ENCODE data around the gene CCL7. TPM values are rescaled to one million over a fixed set of nuclear protein-coding genes. Genes with fewer than 3 reads are reported as not detected.
A peak's percentile ranks its signal among the peaks of the same experiment; 100 is the strongest.

The CCL7 gene
- total and polyA plus RNA-seq, 5 donors from 2014 or later = not detected

- Histone ChIP-seq H3K4me1 (ENCODE audit: control insufficient read depth, insufficient read depth, low read length, poor library complexity, severe bottlenecking) (no peaks in the 10 kb centered on the region), H3K36me3 (ENCODE audit: control insufficient read depth, insufficient read depth, low read length) (no peaks in the 10 kb centered on the region), H3K27me3 (ENCODE audit: control insufficient read depth, insufficient read depth, low read length) (peaks cover 13% of the 10 kb centered on the region), H3K27ac (ENCODE audit: insufficient read depth, low read length, poor library complexity, severe bottlenecking) (no peak overlapping the region), H3K9me3 (ENCODE audit: control insufficient read depth in 2 of 2, low read length in 2 of 2) (no peaks in the 10 kb centered on the region), H3K4me3 (ENCODE audit: low read depth, low read length) (no peak overlapping the region)
- Mint-ChIP-seq H3K36me3 (no peaks in the 10 kb centered on the region), H3K27ac (no peak overlapping the region), H3K27me3 (peaks cover 16% of the 10 kb centered on the region), H3K4me1 (no peaks in the 10 kb centered on the region), H3K4me3 (no peak overlapping the region), H3K9me3 (peaks cover 0 to 2% (median 0%) of the 10 kb centered on the region in 7 donors)
- no peak for ATAC-seq (ENCODE audit: low read depth in 2 of 2)
- no peak for DNase-seq
Observed at GRCh38 chr17:34314279-34314678, 44.3 kb downstream of the CCL7 start.

DNA sequence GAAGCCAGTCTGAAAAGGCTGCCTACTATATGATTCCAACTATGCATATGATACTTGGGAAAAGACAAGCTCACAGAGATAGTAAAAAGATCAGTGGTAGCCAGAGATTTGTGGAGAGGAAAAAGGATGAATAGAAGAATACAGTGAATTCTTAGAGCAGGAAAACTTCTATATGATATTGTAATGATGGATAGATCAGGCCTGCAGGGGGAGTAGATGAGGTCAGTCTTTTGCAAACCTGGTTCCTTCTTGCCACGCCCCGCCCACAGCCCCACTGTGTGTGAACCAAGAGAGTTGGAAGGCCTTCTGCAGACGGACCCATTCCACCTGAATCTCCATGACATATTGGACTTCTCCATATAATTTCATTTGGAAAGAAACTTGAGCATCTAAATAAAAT lies 48.5 kb downstream of the CCL7 start:
- peak in 1 of 3 donors; percentile 15 for DNase-seq
- Mint-ChIP-seq H3K27me3 (peaks cover 21% of the 10 kb centered on the region), H3K9me3 (peaks cover 0 to 2% (median 0%) of the 10 kb centered on the region in 7 donors), H3K4me1 (no peaks in the 10 kb centered on the region), H3K4me3 (no peak overlapping the region), H3K27ac (no peak overlapping the region), H3K36me3 (no peaks in the 10 kb centered on the region)
- Histone ChIP-seq H3K27ac (ENCODE audit: insufficient read depth, low read length, poor library complexity, severe bottlenecking) (no peak overlapping the region), H3K9me3 (ENCODE audit: control insufficient read depth in 2 of 2, low read length in 2 of 2) (no peaks in the 10 kb centered on the region), H3K27me3 (ENCODE audit: control insufficient read depth, insufficient read depth, low read length) (peaks cover 8% of the 10 kb centered on the region), H3K4me3 (ENCODE audit: low read depth, low read length) (no peak overlapping the region), H3K4me1 (ENCODE audit: control insufficient read depth, insufficient read depth, low read length, poor library complexity, severe bottlenecking) (no peaks in the 10 kb centered on the region), H3K36me3 (ENCODE audit: control insufficient read depth, insufficient read depth, low read length) (no peaks in the 10 kb centered on the region)
- no peak for ATAC-seq (ENCODE audit: low read depth in 2 of 2)

DNA sequence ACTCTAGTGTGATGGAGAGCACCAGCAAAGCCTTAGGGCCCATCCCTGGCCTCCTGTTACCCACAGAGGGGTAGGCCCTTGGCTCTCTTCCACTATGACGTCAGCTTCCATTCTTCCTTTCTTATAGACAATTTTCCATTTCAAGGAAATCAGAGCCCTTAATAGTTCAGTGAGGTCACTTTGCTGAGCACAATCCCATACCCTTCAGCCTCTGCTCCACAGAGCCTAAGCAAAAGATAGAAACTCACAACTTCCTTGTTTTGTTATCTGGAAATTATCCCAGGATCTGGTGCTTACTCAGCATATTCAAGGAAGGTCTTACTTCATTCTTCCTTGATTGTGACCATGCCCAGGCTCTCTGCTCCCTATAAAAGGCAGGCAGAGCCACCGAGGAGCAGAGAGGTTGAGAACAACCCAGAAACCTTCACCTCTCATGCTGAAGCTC lies 49.0 kb downstream of the CCL7 start, which contains the start of gene CCL8:
Gene CCL8 (plus strand): TSS at position 397 of the 445 bp plus-strand sequence. CDS start 67 bp downstream, outside the sequence.
- H3K27ac ChIP-seq (ENCODE audit: insufficient read depth, low read length, poor library complexity, severe bottlenecking) = no peak within 1 kb of the TSS
- H3K36me3 Mint-ChIP-seq = no peaks in the 10 kb centered on the region

More for the DNA sequence above, 49.0 kb downstream of the CCL7 start, which contains the start of gene CCL8:
- no peaks in the 10 kb centered on the region for H3K36me3 ChIP-seq (ENCODE audit: control insufficient read depth, insufficient read depth, low read length)
- H3K9me3 ChIP-seq (ENCODE audit: control insufficient read depth in 2 of 2, low read length in 2 of 2) = no peaks in the 10 kb centered on the region
- no peaks in the 10 kb centered on the region for H3K4me1 ChIP-seq (ENCODE audit: control insufficient read depth, insufficient read depth, low read length, poor library complexity, severe bottlenecking)
- ATAC-seq (ENCODE audit: low read depth in 2 of 2) (no peak), DNase-seq (no peak)
- peaks cover 0 to 6% (median 0%) of the 10 kb centered on the region in 7 donors for H3K9me3 Mint-ChIP-seq
- no peak within 1 kb of the TSS for H3K27ac Mint-ChIP-seq
- no peak within 1 kb of the TSS for H3K4me3 ChIP-seq (ENCODE audit: low read depth, low read length)
- H3K4me3 Mint-ChIP-seq = no peak within 1 kb of the TSS
- H3K27me3 Mint-ChIP-seq = peaks cover 21% of the 10 kb centered on the region
- peaks cover 5% of the 10 kb centered on the region for H3K27me3 ChIP-seq (ENCODE audit: control insufficient read depth, insufficient read depth, low read length)
- H3K4me1 Mint-ChIP-seq = no peaks in the 10 kb centered on the region

Other genes with a start within 250 kb of the CCL7 start
- not detected for gene CCL2, start 14.9 kb upstream of the CCL7 start, total RNA-seq
- not detected for gene CCL2, start 14.9 kb upstream of the CCL7 start, polyA plus RNA-seq
- gene CCL11, start 15.5 kb downstream of the CCL7 start, total RNA-seq = not detected
- not detected for gene CCL11, start 15.5 kb downstream of the CCL7 start, polyA plus RNA-seq
- not detected for gene CCL8, start 49.2 kb downstream of the CCL7 start, total RNA-seq
- not detected for gene CCL8, start 49.2 kb downstream of the CCL7 start, polyA plus RNA-seq
- gene CCL13, start 86.3 kb downstream of the CCL7 start, total RNA-seq = not detected
- gene CCL13, start 86.3 kb downstream of the CCL7 start, polyA plus RNA-seq = not detected
- not detected for gene CCL1, start 93.0 kb downstream of the CCL7 start, total RNA-seq
- not detected for gene CCL1, start 93.0 kb downstream of the CCL7 start, polyA plus RNA-seq